Measurements from ENCODE around the gene PAK1.

The PAK1 gene

GRCh38 chr11:77472991-77473800 is 698 bp downstream of the PAK1 start:
- peak; percentile 47 to 48 for DNase-seq

GRCh38 chr11:77471558-77472193 is 2.2 kb downstream of the PAK1 start:
- DNase-seq: peak in 1 of 2 experiments; percentile 3

- DNase-seq: no peak
Measured at GRCh38 chr11:77470971-77471370, 2.9 kb downstream of the PAK1 start.

- DNase-seq: no peak
Measured at GRCh38 chr11:77470504-77470903, 3.4 kb downstream of the PAK1 start.

- no peak for DNase-seq
Measured at GRCh38 chr11:77468527-77468926, 5.4 kb downstream of the PAK1 start.

GRCh38 chr11:77467993-77468392 is 5.9 kb downstream of the PAK1 start:
- no peak for DNase-seq

- DNase-seq: no peak
Measured at GRCh38 chr11:77467233-77467632, 6.7 kb downstream of the PAK1 start.

- DNase-seq: no peak
Measured at GRCh38 chr11:77457340-77457739, 16.6 kb downstream of the PAK1 start.

GRCh38 chr11:77455740-77456139 is 18.2 kb downstream of the PAK1 start:
- DNase-seq: no peak

- DNase-seq: no peak
Measured at GRCh38 chr11:77454867-77455655, 18.8 kb downstream of the PAK1 start.

GRCh38 chr11:77450227-77450626 is 23.7 kb downstream of the PAK1 start:
- no peak for DNase-seq

GRCh38 chr11:77449784-77450183 is 24.1 kb downstream of the PAK1 start:
- no peak for DNase-seq

GRCh38 chr11:77449060-77449521 is 24.8 kb downstream of the PAK1 start:
- no peak for DNase-seq

- DNase-seq: no peak
Measured at GRCh38 chr11:77448269-77448668, 25.6 kb downstream of the PAK1 start.

GRCh38 chr11:77446911-77447629 is 26.8 kb downstream of the PAK1 start:
- no peak for DNase-seq

- DNase-seq: no peak
Measured at GRCh38 chr11:77444261-77444660, 29.6 kb downstream of the PAK1 start.

GRCh38 chr11:77442394-77443053 is 31.4 kb downstream of the PAK1 start:
- DNase-seq: no peak

- no peak for DNase-seq
Measured at GRCh38 chr11:77441426-77441825, 32.5 kb downstream of the PAK1 start.

- DNase-seq: no peak
Measured at GRCh38 chr11:77440678-77441077, 33.2 kb downstream of the PAK1 start.

GRCh38 chr11:77438487-77438886 is 35.4 kb downstream of the PAK1 start:
- no peak for DNase-seq

GRCh38 chr11:77436969-77437368 is 36.9 kb downstream of the PAK1 start:
- no peak for DNase-seq

- DNase-seq: no peak
Measured at GRCh38 chr11:77436506-77436905, 37.4 kb downstream of the PAK1 start.
